HL-60 (cell line): ENCODE data around the gene FAM227B.

Experiments used
- DNase-seq, 2 experiments: peaks; one replicate each; pipeline ENCODE4 v3.0.0-alpha.2; 2010 to 2020; ENCODE audit warnings: low read depth in 1 of 2, low spot score in 1 of 2
- H3K27ac ChIP-seq: fragments of 250-450 bp; sonication (Bioruptor Pico); replicated peaks from 2 replicates; pipeline ENCODE4 v1.5.1; 2020; ENCODE audit warnings: mild to moderate bottlenecking, moderate library complexity
- H3K27me3 ChIP-seq: fragments of 250-450 bp; sonication (Bioruptor Pico); 2 replicates; pipeline ENCODE4 v1.5.1; 2021; ENCODE audit warnings: mild to moderate bottlenecking, moderate library complexity; ENCODE audit not compliant: insufficient read depth, poor library complexity, severe bottlenecking
- H3K4me3 ChIP-seq: replicated peaks from 2 replicates; pipeline ENCODE4 v1.5.1; 2011; ENCODE audit warnings: mild to moderate bottlenecking, control low read depth, low read length; ENCODE audit not compliant: insufficient read depth
- CTCF ChIP-seq: IDR thresholded peaks from one replicate; pipeline ENCODE4 v1.5.1; 2011; ENCODE audit warnings: low read length, control low read depth, inconsistent platforms; ENCODE audit not compliant: insufficient read depth
- GABPA ChIP-seq: IDR thresholded peaks from 2 replicates; pipeline ENCODE4 v1.6.1; 2012; ENCODE audit warnings: low read depth
- POLR2AphosphoS5 ChIP-seq: IDR thresholded peaks from 2 replicates; pipeline ENCODE4 v1.6.1; 2012; ENCODE audit warnings: low read depth
- SPI1 ChIP-seq: IDR thresholded peaks from 2 replicates; pipeline ENCODE4 v1.6.1; 2012; ENCODE audit warnings: low read depth, mild to moderate bottlenecking, borderline replicate concordance
- TF ChIP-seq, protein P1 (sequence below): IDR thresholded peaks from 2 replicates; pipeline ENCODE4 v1.6.1; 2012; ENCODE audit warnings: low read depth; ENCODE audit not compliant: insufficient replicate concordance

Gene FAM227B

GRCh38 chr15:49315391-49315823 is 305.2 kb downstream of the FAM227B start:
- H3K4me3 ChIP-seq: no peak overlapping the region
- H3K27me3 ChIP-seq: no peaks in the 10 kb centered on the region
- H3K27ac ChIP-seq: no peak overlapping the region
- TF ChIP-seq SPI1: no peak
- no peak for TF ChIP-seq GABPA
- TF ChIP-seq, protein P1, sequence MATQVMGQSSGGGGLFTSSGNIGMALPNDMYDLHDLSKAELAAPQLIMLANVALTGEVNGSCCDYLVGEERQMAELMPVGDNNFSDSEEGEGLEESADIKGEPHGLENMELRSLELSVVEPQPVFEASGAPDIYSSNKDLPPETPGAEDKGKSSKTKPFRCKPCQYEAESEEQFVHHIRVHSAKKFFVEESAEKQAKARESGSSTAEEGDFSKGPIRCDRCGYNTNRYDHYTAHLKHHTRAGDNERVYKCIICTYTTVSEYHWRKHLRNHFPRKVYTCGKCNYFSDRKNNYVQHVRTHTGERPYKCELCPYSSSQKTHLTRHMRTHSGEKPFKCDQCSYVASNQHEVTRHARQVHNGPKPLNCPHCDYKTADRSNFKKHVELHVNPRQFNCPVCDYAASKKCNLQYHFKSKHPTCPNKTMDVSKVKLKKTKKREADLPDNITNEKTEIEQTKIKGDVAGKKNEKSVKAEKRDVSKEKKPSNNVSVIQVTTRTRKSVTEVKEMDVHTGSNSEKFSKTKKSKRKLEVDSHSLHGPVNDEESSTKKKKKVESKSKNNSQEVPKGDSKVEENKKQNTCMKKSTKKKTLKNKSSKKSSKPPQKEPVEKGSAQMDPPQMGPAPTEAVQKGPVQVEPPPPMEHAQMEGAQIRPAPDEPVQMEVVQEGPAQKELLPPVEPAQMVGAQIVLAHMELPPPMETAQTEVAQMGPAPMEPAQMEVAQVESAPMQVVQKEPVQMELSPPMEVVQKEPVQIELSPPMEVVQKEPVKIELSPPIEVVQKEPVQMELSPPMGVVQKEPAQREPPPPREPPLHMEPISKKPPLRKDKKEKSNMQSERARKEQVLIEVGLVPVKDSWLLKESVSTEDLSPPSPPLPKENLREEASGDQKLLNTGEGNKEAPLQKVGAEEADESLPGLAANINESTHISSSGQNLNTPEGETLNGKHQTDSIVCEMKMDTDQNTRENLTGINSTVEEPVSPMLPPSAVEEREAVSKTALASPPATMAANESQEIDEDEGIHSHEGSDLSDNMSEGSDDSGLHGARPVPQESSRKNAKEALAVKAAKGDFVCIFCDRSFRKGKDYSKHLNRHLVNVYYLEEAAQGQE: no peak
- TF ChIP-seq CTCF: no peak
- no peak for TF ChIP-seq POLR2AphosphoS5
- DNase-seq: no peak

DNA sequence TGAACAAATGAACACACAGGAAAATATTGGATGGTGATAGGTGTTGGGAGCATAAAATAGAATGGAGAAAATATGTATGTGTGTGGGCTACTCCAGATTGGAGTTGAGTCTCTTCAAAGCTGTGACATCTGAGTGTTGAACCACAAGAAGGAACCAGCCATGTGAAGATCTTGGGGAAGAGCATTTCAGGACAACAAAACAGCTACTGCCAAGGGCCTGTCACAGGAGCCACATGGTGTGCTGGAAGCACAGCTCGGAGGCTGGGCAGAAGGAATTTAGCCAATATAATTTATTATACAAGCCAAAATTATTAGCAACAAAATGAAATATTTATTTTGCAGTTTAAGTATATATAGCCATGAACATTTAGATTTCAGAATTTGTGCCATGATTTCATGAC is 305.9 kb downstream of the FAM227B start:
- H3K27ac ChIP-seq: no peak overlapping the region
- no peaks in the 10 kb centered on the region for H3K27me3 ChIP-seq
- no peak for DNase-seq
- no peak for TF ChIP-seq GABPA
- TF ChIP-seq POLR2AphosphoS5: no peak
- no peak for TF ChIP-seq SPI1
- TF ChIP-seq CTCF: no peak
- H3K4me3 ChIP-seq: no peak overlapping the region

DNA sequence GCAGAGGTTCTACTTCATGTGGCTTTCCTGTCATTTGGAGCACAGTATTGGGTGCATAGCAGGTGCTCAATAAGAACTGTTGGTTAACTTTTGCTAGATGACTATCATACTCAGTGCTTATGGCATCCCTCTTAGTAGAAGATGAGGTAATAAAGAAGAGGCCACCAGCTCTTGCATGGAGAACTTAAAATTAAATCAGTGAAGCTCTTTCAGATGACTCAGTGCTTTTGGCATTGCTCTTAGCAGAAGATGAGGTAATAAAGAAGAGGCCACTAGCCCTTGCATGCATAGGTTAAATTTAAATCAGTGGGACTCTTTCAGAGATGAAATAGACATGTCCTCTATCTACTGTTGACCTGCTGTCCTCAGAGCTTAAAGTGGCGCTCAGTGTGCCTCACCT is 307.0 kb downstream of the FAM227B start:
- no peak overlapping the region for H3K4me3 ChIP-seq
- no peak for DNase-seq
- TF ChIP-seq, protein P1: no peak
- TF ChIP-seq POLR2AphosphoS5: no peak
- TF ChIP-seq SPI1: no peak
- TF ChIP-seq CTCF: no peak
- TF ChIP-seq GABPA: no peak
- H3K27ac ChIP-seq: no peak overlapping the region
- no peaks in the 10 kb centered on the region for H3K27me3 ChIP-seq

- TF ChIP-seq GABPA: no peak
- TF ChIP-seq POLR2AphosphoS5: no peak
- TF ChIP-seq, protein P1: no peak
- TF ChIP-seq CTCF: no peak
- no peak for TF ChIP-seq SPI1
- no peak for DNase-seq
- no peak overlapping the region for H3K27ac ChIP-seq
- H3K4me3 ChIP-seq: no peak overlapping the region
- no peaks in the 10 kb centered on the region for H3K27me3 ChIP-seq
These were observed 310.7 kb downstream of the FAM227B start for GRCh38 chr15:49309889-49310288.
